Stimulated activated CD8-positive, alpha-beta memory T cell treated with anti-CD3 and anti-CD28 coated beads, Interleukin-12 subunit alpha, Interleukin-12 subunit beta, amount 100 ng/mL, for 24 hours (primary cell): ENCODE results near the gene CYTH4.
"Not testable (repeated sequence)": the region's sequence is repeated elsewhere in the genome, so short reads cannot be mapped to it uniquely, and the experiment has no call there.

Source experiments
- DNase-seq: peaks from one replicate; pipeline ENCODE4 v3.0.0-alpha.2; 2020; ENCODE audit errors: extremely low read depth

CYTH4 gene

DNA sequence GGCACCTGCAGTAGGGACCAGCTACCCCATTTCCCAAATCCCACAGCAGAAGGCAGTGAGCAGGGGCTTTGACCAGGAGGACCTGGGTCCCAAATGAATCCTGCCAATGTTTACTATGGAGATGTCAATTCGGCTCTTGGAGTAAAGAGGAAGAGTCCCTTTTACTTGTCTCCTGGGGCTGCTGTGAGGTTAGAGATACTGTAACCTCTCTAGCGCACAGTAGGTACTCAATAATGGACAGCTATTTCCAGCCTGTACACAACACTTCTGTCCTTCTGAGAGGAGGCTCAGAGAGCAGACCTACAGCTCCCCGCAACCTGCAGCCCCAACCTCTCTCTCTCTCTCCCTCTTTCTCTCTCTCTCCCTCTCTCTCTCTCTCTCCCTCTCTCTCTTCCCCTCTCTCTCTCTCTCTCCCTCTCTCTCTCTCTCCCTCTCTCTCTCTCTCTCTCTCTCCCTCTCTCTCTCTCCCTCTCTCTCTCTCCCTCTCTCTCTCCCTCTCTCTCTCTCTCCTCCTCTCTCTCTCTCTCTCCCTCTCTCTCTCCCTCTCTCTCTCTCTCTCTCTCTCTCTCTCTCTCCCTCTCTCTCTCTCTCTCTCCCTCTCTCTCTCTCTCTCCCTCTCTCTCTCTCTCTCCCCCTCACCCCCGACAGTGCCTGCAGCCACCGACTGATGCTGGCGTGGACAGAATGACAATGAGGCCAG, 46.4 kb downstream of the CYTH4 start:
- not testable (repeated sequence) for DNase-seq

GRCh38 chr22:37329238-37330140, 47.2 kb downstream of the CYTH4 start:
- DNase-seq = no peak

GRCh38 chr22:37330200-37331033, 48.1 kb downstream of the CYTH4 start:
- no peak for DNase-seq

DNA sequence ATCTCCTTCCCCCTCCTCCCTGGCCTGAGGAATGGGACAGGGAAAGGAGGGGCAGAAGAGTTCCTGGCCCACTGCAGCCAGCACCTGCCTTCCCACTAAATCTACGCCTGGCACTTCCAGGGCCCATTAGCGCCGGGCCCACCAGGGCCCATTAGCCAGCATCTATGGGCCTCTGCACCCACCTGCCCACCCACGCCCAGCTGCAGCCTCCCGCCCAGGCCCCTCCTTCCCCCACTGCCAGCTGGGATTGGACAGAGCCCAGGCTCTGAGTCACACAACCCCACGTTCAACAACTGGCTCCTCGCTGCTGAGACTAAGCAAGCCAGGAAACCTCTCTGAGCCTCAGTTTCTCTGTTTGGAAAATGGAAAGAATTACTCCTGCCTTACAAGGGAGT, 48.7 kb downstream of the CYTH4 start:
- no peak for DNase-seq

- no peak for DNase-seq
These were observed 49.7 kb downstream of the CYTH4 start for GRCh38 chr22:37331856-37332536.

DNA sequence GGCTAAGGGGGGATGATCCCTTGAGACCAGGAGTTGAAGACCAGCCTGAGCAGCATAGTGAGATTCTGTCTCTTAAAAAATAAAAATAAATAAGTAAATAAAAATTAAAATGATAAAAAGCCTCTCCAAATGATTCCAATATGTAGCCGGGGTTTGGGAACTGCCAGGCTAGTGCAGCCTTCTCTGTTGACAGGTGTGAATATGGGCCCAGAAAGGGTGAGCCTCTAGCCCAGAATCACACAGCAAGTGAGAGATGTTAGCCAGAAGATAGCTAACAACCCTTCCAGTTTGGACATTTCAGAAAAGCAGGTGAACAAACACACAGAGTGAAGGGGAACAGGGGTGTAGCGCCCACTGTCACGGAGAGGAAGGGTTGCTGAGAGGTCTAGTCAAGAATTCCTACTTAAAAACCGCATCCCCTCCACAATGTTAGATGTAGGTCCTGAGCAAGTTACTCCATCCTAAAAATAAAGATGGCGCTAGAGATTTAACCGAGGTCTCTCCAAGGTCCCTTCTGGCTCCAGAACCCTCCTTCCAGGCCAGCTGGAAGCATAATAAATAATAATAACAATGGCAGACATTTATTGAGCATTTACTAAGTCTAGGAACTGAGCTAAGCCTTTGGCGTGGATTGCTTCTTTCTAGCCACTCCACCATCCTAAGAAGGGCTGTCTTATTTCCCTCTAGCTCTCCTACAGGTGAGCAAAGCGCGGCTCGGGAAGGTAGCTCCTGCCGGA, 51.6 kb downstream of the CYTH4 start:
- no peak for DNase-seq

GRCh38 chr22:37334461-37334858, 52.2 kb downstream of the CYTH4 start:
- DNase-seq = no peak

DNA sequence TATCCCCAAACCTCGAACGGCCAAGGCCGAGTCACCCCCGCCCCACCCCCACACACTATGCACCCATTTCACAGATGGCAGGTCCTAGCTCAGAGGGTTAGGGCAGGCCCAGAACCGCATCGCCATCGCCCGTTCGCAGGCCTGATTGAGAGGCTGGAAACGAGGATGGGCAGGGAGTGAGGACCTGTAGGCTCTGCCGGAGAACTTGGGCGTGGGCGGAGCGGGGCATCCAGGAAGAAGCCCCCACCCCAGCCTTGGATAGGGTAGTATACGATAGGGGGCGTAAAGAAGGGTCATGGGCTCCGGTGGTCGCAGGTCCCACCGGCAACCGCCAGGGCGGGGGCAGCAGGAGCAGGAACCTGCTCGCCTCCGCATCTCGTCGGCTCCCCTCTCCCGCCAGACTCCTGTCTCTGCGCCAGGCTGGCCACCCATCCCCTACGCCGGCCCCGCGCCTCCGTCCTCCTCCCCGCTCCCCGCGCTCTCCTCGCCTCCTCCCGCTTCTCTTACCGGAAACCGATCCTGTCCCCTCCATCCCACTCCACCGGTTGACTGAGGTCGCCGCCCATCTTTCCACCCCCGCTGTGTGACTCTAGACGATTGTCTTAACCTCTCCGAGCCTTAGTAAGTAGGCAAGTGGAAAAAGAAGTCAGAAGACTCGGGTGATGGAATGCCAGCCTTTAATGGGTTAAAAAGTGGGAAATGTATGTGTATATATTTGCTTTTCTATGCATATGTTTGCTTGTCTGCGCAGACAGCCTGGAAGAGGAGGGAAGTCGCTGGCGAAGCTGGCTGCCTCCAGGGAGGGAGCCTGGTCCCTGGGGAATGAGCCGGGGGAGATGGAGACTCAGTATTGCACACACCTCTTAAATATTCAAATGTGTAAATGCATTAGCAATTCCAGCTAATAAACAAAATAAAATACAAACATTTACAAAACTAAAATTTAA, 52.8 kb downstream of the CYTH4 start:
- no peak for DNase-seq

DNA sequence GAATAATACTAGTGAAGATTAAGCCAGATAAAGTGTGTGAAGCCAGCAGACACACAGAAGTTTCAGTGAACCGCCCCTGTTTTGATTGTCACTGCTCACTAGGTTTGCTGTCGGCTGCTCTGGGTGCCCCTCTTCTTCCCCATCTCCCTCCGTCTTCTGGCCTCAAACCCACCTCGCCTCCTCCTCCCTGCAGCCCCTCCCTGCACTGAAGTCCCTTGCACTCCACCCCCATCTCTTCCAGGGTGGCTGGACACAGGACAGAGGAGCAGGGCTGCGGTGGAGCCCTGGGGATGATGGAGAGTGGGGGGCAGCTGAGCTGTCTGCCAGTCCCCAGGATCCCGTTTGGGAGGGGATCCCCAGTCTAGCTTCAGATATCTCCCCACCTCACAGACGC, 53.5 kb downstream of the CYTH4 start:
- no peak for DNase-seq

DNA sequence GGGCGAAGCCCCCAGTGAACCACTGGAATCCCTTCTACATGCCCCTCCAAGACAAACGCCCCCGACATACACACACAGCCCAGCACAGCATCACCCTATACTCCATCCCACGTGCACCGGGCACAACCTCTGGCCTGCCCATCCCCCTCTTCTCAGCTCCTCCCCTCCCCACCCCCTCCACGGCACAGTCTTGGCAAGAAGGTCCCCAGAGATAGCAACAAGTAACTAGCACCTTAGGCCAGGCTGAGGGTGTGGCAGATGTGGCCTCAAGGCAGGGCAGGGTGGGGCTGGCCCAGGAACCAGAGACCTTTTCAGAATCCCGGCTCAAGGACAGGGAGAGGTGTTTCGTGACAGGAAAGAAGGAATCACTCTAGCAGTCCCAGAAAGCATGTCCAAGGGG, 54.3 kb downstream of the CYTH4 start:
- no peak for DNase-seq

- no peak for DNase-seq
These were observed 55.1 kb downstream of the CYTH4 start for GRCh38 chr22:37337204-37337943.

DNA sequence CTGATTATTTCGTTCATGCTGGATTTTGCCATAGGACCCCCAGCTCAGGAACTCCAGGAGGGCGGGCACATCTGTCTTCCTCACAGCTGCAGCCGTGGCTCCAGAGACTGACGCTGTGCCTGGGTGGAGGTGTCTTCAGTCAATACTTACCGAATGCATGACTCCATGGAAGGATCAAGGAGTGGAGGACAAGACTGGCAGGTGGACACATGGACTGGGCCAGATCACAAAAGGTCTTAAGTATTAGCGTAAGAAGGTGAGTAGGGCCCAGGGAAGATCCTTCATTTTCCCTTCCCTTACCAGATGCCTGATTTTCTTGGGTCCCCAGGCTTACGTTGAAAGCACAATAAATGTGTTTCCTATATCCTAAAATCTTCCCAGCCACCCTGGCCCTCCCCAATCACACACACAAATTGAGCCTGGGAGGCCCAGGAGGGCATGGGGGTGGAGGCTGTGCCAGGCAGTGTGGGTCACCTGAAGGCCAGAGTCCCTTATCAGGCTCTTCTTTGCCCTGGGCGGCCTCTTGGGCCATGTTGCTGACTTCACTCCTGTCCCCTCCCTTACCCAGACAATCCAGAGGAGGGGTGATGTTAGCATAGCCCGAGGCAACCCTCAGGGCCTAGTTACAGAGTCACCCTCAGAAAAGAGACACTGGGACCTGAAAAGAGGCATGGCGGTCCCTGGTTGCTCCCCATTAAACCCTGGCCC, 56.4 kb downstream of the CYTH4 start:
- DNase-seq = no peak

DNA sequence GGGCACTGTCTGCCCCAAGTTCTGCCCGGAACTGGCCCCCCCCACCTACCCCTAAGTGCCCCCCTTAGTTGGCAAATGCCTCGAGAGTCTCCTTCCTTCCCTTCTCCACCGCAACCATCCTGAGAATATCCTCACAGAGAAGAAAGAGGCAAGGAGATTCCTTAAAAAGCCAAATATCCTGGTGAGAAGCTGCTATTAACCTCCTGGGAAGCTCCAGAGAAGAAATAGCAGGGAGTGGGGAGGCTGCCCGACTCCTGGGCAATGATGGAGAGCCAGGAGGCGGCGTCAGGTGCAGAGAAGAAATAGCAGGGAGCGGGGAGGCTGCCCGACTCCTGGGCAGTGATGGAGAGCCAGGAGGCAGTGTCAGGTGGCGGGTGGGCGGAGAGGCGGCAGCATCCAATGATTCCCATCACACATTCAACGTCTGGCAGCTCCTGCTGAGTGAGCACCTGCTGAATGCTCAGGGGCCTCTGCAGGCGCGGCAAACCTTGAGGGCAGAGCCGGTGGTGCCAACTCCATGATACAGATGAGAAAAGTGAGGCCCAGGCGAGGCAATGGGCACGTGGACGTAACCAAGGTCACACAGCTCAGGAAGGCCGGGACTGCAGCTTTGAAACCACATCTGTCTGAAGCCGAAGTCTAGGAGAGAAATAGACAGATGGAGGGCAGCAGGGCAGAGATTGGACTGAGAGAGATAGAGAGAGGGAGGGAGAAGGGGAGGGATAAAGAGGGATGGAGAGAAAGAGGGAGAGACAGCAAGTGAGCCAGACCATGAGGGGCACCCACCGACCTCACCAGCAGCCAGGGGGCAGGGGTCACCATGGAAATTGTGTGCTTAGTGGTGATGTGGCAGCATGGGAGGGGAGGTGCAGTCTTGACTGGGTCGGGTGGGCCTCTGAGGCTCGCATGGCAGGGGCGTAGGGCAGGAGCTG, 58.3 kb downstream of the CYTH4 start:
- DNase-seq = no peak

GRCh38 chr22:37342065-37342464, 59.8 kb downstream of the CYTH4 start:
- DNase-seq = no peak

GRCh38 chr22:37343348-37343747, 61.0 kb downstream of the CYTH4 start:
- DNase-seq = no peak

DNA sequence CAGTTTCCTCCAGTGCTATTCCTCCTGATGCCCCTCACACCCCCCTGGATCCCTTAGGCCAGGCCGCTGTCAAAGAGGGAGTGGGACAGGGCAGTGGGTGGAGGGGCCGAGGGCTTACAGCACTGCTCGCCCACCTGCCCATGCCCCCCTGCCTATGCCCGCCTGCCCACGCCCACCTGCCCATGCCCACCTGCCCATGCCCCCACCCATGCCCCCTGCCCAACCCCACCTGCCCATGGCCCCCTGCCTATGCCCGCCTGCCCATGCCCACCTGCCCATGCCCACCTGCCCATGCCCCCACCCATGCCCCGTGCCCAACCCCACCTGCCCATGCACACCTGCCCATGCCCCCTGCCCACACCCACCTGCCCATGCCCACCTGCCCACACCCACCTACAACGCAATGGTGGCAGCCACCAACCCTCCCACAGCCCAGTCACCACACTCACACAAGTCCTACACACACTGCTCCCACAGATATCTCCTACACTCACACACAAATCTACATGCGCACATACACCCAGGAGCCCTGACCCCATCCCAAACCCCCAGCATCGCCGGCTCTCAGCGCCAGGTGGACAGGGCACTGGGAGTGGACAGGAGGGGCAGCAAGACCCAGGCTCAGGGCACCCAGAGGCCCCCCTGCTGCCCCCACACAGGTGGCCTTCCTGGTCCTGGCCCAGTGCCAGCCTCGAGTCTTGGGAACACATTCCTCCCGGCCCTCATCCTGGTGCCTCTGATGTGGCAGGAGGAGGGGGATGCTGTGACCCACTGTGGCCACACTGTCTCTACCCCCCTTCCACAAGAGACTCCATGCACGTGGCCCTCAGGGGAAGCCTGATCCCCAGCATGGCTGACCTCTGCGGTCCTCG, 61.8 kb downstream of the CYTH4 start:
- no peak for DNase-seq
